CMK (cell line): Measurements from ENCODE around the gene C9orf43.

ENCODE experiments used
- DNase-seq: peaks from one replicate; pipeline ENCODE4 v3.0.0-alpha.2; 2010; ENCODE audit warnings: low read depth

C9orf43 gene

DNA sequence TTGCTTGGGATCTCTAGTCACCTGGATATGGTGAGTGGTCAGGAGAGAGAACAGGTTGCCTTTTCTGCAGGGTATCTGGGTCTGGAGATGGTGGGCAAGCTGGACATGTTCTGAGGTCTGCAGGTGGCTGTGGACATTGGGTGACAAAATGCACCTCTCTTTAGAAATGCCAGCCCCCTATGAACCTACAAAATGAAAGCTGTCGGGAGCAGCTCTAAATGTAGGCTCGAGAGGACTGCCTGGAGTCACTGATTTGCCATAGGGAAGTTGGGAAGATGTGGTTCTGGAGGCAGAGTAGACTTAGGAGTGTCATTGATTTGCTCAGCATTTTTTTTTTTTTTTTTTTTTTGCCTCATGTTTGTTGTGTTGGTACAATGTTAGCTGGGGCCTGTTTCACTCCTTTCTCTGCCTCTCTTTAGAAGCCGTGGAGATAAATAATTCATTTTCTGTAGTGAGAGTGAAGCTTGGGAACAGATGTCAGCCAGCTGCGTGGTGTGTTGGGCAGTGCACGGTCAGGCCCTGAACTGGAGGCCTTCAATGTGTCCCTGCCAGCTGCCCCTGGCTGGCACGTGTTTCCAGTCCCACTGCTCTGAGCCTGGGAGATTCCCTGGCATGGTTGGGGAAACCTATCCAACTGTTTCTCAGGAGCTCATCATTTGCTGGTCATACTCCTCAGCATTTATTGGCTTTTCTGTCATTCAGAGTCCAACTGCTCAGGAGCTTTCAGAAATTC, 58.3 kb downstream of the C9orf43 start:
- no peak for DNase-seq

DNA sequence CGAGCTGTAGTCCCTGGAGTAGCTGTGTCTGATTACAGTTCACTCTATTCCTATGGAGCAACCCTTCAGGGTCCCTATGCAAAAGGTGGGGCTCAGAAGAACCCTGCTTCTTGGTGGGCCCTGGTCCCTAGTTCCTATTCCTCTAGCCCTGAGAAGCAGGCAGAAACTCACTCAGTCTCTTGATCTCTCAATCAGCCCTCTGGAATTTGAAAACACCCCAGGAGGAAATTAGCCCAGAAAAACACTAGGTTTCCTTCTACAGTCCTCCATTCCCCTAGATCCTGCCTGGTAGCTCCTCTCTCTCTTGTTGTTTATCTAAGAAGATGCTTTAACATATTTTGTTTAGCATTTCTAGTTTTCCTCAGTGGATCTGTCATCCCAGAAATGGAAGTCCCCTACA, 60.6 kb downstream of the C9orf43 start:
- DNase-seq: no peak

DNA sequence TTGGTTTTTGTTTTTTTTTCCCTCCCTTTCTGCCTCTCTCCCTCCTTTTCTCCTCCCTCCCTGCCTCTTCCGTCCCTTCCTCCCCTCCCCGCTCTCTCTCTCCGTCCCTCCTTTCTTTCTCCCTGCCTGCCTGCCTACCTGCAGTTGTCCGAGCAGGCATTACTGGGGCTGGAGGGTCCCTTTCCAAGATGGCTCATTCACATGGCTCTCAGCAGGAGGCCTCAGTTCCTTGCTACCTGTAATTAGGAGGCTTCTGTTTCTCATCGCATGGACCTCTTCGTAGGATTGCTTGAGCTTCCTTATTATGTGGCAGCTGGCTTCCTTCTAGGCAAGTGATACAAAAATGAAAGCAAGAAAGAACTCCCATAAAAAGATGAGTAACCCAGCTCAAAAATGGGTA, 61.0 kb downstream of the C9orf43 start:
- DNase-seq: no peak

GRCh38 chr9:113472199-113472598, 61.7 kb downstream of the C9orf43 start:
- no peak for DNase-seq

GRCh38 chr9:113474360-113475028, 63.9 kb downstream of the C9orf43 start:
- DNase-seq: no peak

DNA sequence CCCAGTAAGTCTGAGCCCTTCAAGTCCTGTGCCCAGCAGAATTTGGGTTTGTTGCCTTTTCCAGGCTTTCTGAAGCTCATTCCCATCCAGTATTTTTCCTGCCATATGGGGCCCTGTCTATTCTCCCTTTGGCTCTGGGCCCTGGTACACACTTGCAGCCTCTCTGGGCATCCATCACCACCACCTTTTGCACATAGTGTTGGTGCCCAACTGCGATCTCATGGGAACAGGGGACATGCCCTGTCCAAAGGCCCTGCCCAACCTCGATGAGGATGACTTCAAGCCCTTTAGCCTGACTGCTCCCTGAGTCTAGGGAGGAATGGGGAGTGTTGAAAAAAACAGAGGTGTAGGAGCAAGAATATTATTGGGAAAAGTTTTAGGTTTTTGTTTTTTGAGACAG, 64.5 kb downstream of the C9orf43 start:
- DNase-seq: no peak

DNA sequence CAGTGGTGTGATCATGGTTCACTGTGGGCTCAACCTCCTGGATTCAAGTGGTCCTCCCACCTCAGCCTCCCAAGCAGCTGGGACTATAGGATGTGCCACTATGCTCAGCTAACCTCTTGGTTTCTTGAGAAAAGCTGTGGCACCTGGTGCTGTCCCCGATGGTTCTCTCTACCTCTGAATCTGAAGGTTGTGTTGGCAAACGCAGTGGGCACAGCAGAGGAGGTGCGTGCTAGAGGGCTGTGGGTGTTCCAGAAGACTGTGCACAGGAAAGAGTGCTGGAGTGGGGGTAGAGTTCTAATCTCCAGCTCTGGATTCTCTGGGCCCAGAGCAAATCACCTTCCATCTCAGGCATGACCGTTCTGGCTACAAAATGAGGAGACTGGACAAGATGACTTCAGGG, 65.4 kb downstream of the C9orf43 start:
- DNase-seq: no peak

DNA sequence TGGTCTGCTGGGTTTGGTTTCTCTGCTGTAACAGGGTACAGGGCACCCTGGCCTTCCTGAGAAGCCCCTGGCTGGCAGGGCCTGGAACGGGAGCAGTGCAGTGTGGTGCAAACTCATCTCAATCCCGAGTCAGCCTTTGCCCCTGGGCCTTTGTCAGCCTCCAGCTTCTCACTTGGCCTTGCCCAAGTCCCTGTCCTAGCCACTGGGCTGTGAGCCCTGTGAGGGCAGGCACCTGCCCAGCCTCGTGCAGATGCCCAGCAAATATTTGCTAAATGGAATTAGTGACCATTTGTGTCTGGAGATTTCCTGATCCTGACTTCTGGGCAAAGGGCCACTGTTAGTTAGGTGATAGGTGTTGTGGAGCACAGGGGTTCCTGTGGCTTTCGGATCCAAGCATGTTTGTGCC, 66.0 kb downstream of the C9orf43 start:
- DNase-seq: no peak

DNA sequence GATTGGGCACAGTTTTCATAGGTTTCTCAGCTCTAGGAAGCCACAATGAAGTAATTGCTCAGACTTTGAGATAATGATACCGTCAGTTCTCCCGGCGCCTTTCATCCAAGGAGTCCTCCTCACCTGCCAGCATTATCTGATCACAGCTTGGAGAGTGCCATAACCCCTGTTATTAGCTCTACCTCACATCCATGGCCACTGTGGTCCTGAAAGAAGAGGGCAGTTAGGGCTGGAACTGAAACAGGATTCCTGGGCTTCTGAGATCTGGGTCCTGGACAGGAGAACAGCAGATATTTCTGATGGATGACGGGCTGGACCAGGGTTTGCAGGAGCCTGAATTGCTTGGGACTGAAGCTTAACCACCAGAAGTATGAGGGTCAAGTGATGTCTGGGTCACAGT, 66.5 kb downstream of the C9orf43 start:
- DNase-seq: no peak

DNA sequence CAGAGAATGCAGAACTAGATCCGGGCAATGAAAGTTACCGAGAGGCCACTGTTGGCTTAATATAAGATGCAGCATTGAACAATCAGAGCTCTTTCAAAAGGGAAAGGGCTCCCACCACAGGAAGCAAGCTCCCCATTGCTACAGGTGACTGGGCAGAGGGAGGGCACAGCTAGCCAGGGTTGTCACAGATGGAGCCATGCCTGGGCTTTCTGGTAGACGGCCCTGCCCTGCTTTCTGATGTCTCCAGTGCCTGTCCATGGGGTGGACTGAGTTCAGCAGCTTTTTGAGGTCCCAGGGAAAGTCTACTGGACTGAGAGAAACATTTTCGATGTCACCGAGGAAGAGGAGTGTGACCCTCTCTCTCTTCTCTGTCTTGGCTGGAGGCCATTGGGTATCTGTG, 67.1 kb downstream of the C9orf43 start:
- DNase-seq: no peak

DNA sequence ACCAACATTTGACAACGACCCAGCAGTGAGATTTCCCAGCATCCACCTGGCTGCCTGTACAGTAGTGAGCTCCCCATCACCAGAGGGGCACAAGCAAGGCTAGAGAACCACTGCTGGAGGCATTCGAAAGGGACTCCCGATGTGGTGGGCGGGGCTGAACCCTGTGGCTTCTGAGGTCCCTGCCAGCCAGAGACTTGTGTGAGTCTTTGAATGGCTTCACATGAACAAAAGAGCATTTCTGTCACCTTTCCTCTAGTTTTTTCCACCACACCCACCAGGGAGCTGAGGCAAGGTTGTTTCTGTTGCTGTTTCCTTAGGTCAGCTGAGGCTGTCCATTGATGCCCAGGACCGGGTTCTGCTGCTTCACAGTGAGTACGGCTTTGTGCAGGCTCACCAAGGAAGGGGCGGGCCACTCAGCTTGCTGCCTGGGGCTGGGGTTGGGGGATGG, 68.7 kb downstream of the C9orf43 start:
- DNase-seq: no peak
